AML-193 (cell line): ENCODE measurements around the gene NDUFV1.

Experiments
- DNase-seq, 2 experiments: peaks; one replicate each; lab custom pipeline; 2025; lab: John Stamatoyannopoulos, UW

Gene NDUFV1

DNA sequence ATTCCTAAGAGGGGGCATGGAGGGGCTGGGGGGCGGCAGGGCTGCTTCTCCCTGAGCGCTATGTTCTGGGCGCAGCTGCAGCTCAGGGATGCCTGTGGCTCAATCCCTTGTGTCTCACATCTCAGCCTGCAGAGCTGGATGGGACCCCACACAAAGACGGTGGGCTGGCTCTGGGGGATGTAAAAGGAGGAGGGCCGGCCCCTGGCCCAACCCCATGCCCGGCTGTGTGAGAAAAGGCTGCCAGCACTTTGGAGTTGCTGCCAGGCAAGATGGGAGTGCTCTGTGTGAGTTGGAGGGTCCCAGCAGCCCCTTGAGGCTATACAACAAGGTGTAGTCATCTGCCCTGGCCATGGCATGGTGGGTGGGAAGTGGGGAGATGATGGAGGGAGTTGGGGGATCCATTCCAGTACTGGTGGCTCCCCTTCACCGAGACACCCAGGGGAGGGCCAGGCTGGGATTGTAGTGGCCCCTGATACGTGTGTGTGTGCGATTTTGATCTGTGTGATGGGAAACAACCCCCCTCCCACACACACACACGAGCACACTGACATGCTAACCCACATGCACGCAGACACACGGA is 34.1 kb downstream of the NDUFV1 start:
- no peak for DNase-seq

- DNase-seq: no peak
Observed at GRCh38 chr11:67641338-67642172, 34.8 kb downstream of the NDUFV1 start.

DNA sequence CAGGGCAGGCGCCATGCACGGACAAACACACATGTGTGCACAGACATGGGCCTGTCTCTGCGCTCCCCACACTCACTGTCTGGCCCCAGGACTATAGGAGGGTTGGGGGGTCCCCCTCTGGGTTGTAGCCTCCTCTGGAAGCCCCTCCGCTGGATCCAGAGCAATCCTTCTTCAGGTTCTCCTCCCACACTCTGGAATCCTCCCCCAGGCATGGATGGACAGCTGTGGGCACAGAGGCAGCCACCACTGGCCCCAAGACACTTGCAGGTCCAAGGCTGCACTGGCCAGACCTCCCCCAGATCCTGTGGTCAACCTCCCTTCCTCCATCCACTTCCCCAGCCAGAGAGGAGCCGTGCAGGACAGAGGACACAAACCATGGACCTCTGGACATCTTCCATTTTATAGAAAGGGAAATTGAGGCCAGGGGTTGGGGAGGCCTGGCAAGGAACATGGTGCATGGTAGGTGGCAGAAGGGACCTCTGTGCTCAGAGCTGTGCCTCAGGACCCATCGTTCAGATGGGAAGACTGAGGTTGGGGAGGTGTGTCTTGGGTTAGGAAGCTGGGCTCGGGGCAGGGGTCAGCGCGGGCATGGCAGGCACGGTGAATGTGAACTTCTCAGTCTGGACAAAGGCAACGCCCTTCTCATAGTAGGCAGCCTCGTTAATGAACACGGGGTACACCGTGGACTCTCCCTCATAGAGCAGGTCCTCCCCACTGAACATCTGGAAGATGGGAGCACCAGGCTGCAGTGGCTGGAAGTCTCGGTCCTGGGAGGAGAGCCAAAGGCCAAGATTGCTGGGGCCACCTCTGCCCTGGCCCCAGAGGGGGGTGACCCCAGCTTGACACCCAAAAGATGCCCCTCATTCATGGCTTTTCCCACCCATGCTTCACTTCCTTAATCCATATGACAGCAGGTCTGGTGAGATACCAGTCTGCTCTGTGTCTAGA is 35.7 kb downstream of the NDUFV1 start:
- DNase-seq: no peak

DNA sequence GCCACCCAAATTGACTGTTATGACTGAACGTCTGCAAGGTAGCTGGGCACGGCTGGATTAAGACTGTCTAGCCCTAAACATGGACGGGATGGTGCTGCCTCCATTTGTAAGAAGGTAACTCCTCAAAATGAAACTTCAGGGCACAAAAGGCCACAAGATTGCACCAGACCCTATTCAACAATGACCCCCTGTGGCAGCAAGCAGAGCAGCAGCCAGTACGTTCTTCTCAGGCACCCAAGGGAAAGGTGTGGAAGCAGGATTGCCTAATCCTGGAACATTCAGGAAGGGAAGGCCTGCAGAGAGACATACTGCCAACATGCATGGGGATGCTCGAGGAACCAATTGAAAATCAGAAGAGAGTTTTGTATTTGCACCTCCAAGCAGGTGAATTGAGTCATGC is 37.3 kb downstream of the NDUFV1 start:
- peak; percentile 29 to 33 for DNase-seq

DNA sequence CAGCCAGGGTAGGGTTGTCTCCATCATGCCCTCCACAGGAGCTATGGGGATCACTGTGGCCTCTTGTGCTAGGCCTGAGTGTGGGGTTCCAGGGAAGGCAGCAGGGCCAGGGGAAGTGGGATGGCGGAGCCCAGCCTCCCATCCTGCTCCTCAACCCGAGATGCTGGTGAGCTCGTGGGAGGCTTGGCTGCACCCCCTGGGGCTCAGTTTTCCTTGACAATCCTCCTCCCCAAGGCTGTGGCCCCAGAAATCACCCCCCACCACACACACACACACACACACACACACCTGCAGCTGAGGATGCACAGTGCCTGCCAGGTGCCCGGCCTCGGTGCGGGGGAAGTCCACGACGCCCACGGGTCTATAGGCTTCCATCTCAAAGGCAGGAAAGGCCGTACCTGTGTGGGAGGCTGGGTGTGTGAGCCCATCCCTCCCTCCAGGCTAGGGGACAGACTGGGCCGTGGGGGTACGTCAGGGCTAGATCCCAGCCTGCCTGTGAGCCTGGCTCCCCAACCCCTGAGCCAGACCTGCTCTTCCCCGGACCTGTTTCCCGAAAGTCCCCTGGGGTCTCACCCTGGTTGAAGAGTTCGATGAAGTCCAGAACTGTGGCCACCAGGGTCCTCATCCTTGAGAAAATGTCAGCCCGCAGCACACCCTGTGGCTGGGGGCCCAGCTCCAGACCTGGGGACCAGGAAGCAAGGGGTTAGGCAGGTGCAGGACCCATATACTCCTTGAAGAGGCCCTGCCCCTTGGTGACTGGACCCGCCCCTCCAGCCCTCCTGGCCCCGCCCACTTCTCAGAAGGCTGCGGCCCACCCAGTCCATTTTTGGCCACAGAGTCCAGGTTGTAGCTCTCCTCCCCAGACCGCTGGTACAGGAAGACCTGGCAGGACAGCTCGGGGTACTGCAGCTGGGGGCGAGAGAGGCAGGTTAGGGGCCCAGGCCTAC is 38.0 kb downstream of the NDUFV1 start:
- no peak for DNase-seq

DNA sequence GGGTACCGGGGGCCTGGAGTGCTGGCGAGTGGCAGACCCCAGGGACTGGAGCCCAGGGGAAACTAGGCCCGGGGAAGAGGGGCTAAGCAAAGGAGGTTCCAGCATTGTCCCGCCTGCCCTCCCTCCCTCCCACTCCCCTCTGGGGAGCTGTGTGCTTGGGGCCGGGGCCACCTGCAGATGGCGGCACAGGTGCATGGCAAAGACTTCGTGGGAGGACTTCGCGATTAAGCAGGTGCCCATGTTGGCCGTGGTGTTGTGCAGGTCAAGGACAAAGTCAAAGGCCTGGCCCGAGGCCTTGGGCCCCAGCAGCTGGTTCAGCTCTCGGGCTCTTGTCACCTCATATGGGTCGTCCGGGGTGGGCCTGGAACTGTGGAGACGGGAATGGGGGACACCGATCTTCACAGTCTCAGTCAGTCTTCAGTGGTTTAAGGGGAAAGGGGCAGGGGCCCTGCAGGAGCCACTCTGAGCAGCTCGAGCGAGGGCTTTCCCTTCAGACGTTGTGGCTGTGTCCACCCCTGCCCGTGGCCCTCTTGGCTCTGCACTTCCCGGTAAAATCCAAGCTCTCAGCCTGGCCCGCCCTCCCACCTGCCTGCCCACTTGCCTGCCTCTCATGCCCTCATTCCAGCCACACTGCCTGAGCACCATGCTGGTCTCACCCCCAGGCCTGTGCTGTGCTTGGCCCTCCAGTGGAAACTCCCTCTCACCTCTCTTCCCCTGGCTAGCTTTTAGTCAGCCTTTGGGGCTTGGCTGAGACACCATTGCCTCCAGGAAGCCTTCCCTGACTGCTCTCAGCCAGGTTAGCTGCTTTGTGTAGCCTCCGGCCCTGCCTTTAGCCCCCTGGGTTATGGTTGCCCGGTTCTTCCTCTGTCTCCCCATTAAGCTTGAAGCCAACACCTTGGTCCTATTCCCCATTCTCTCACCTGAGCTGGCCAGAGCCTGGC is 39.1 kb downstream of the NDUFV1 start:
- DNase-seq: no peak

DNA sequence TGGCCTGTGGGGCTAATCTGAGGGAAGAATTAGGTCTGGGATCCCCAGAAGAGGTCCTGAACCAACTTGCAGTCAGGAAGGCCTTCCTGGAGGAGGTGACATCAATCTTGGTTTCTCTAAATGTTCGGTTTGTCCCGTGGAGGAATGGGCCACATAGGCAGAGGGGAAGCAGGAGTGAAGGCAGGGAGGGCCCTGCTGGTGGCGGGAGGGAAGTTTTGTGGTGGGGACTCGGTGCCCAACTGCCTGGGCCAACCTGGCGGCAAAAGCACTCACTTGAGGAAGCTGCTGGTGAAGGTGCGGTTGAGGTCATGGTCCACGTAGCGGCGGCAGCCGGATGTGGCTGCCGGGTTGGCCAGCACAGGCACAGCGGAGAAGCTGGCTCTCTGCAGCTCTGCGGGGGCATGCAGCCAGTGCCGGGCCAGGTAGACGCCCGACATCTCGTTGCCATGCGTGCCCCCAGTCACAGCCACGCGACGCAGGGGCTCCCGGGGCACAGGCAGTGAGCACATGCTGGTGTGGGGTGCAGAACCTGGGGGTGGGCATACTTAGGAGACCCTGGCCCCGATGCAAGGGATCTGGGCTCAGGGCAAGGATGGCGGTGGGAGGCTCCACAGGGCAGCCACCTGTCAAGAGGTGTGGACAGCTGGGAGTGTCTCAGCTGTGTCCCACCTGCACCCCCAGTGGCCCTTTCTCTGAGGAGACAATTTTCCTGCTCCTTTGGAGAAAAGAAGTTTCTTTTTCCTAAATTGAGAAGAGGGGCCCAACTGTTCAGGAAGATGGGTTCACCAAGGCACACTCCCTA is 40.0 kb downstream of the NDUFV1 start:
- peak; percentile 55 to 64 for DNase-seq

DNA sequence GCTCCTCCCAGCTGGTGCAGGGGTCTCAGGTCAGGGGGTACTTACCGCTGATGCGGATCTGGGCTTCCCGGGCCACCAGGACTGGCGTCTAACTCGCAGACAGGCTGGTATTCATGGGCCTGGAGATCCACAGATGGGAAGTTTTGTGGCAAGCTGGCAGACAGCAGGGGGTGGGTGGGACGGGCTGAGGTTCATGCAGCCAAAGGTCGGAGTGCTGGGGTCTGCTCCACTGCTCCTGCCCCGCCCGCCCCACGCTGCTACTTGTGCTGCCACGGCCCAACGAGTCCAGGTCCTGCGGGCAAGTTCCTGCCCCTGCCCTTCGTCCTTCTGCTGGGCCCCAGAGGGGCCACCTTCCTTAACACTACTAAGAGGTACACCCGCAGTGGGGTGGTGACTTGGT is 40.7 kb downstream of the NDUFV1 start:
- DNase-seq: no peak

- DNase-seq: no peak
Observed at GRCh38 chr11:67648140-67648795, 41.5 kb downstream of the NDUFV1 start.

- no peak for DNase-seq
Observed at GRCh38 chr11:67648796-67649613, 42.3 kb downstream of the NDUFV1 start.

DNA sequence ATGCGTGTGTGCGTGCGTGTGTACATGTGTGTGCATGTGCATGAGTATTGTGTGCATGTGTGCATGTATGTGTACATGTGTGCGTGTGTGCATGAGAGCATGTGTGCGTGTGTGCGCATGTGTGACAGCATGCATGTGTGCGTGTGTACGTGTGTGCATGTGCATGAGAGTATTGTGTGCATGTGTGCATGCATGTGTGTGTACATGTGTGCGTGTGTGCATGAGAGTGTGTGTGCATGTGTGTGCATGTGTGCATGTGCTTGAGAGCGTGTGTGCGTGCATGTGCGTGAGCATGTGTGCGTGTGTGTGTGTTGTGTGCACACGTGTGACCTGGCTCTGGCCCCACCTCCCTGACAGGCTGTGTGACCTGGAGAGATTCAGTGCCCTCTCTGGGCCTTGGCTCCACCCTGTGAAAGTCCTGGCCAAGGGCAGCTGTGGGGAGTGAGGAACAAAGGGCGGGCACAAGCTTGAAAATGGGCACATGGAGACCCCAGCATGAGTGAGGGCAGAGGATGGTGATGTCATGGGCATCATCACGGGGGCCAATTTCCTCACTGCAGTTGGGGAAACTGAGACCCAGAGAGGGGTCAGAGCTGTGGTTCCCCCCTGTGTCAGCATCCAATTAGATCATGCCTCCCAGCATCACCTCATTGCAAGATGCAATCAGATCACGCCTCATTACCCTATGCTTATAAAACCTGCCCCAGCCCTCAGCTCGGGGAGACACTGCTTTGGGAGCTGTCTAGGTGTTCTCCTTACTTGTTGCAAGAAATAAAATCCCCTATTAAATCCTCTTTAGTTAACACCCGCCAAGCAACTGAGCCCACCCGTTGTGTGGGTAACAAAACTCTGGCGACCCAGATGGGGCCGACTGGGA is 43.1 kb downstream of the NDUFV1 start:
- DNase-seq: no peak

DNA sequence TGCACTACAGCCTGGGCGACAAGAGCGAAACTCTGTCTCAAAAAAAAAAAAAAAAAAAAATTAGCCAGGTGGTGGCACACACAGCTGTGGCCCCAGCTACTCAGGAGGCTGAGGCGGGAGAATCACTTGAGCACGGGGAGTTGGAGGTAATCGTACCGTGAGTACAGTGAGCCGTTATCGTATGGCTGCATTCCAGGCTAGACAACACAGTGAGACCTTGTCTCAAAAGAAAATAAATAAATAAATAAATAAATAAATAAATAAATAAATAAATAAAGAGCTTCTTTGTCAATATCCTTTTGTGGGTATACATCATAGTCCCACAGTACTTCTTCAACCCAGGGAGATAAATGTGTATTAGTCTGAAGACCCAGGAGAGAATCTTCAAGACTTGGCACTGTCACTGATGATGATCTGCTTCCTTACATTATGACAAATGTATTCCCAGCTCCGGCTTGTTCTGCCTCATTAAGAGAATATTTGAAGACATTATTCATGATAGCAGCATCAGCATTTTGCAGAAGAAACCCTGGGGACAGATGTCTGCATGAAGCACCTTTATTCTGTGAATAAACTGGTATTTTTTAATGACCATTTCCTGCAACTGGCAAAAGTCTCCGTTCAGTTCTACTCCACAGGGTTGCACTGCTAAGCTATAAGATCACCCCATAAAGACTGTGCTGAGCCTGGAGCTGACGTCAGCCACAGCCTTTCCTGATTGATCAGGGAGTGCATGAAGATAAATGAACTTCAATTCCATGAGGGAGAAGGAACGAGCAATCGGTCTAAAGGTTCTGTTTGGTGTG is 45.4 kb downstream of the NDUFV1 start:
- no peak for DNase-seq

DNA sequence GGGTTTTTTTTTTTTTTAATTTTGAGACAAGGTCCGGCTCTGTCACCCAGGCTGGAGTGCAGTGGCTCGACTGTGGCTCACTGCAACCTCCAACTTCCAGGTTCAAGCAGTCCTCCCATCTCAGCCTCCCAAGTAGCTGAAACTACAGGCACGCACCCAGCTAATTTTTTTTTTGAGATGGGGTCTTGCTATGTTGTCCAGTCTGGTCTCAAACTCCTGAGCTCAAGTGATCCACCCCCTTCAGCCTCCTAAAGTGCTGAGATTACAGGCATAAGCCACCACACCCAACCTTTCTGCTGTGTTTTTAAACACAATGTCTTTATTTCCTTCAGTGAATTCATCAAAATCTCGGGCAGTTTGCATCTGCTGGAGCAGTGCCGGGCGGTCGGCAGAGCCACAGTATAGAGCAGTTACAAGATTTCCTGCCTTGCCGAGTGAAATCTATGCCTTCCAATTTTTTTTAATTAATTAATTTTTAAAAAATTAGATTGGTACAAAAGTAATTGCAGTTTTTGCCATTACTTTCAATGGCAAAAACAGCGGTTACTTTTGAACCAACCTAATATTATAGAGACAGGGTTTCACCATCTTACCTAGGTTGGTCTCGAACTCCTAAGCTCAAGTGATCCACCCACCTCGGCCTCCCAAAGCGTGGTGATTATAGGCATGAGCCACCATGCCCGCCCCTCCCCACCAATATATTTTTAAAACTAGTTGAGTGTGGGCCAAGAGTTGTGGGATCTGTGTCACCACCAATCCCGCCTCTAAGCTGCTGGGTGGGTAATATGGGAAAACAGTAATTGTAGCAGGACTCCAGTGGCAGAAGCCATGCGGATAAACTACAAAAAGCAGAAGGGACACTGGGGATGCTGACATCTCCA is 46.5 kb downstream of the NDUFV1 start:
- DNase-seq: no peak

GRCh38 chr11:67654225-67654624 is 47.5 kb downstream of the NDUFV1 start:
- no peak for DNase-seq

GRCh38 chr11:67656278-67656922 is 49.7 kb downstream of the NDUFV1 start:
- peak; percentile 23 to 34 for DNase-seq
